Measurements from ENCODE around the gene CD3E. TPM values are rescaled to one million over a fixed set of nuclear protein-coding genes. Genes with fewer than 3 reads are reported as not detected.
"Not testable (repeated sequence)": the region's sequence is repeated elsewhere in the genome, so short reads cannot be mapped to it uniquely, and the experiment has no call there.

CD3E gene
- total RNA-seq, 1 donor from 2014 or later: 0.48 TPM

- intact Hi-C loops (cut with DNase I): no loop called here
- no peak for DNase-seq (ENCODE audit: low spot score)
Measured at GRCh38 chr11:118287006-118287405, 17.5 kb upstream of the CD3E start.

- intact Hi-C loops (cut with DNase I): no loop called here
- no peak for DNase-seq (ENCODE audit: low spot score)
Measured at GRCh38 chr11:118289401-118289800, 15.1 kb upstream of the CD3E start.

- no peak for DNase-seq (ENCODE audit: low spot score)
- intact Hi-C loops (cut with DNase I): loop anchor here (1.0 to 2.0 kb wide), 2 partner anchors 92 to 146 kb away; no protein-coding TSS in a partner anchor
Measured at GRCh38 chr11:118290923-118291322, 13.6 kb upstream of the CD3E start.

- intact Hi-C loops (cut with DNase I): loop anchor here (2.0 kb wide), 1 partner anchor 93 kb away; no protein-coding TSS in a partner anchor
- no peak for DNase-seq (ENCODE audit: low spot score)
Measured at GRCh38 chr11:118291477-118292135, 12.9 kb upstream of the CD3E start.

- DNase-seq (ENCODE audit: low spot score): no peak
- intact Hi-C loops (cut with DNase I): no loop called here
Measured at GRCh38 chr11:118294053-118294452, 10.5 kb upstream of the CD3E start.

GRCh38 chr11:118295199-118295598, 9.3 kb upstream of the CD3E start:
- intact Hi-C loops (cut with DNase I): loop anchor here (5.0 kb wide), 1 partner anchor 57 kb away; no protein-coding TSS in a partner anchor
- DNase-seq (ENCODE audit: low spot score): no peak

- DNase-seq (ENCODE audit: low spot score): no peak
- intact Hi-C loops (cut with DNase I): loop anchor here (5.0 kb wide), 1 partner anchor 56 kb away; no protein-coding TSS in a partner anchor
Measured at GRCh38 chr11:118295815-118296454, 8.6 kb upstream of the CD3E start.

- intact Hi-C loops (cut with DNase I): no loop called here
Measured at GRCh38 chr11:118301600-118302195, 2.8 kb upstream of the CD3E start.

GRCh38 chr11:118304227-118304567, 333 bp upstream of the CD3E start:
- intact Hi-C loops (cut with DNase I): no loop called here

More at GRCh38 chr11:118301600-118302195, 2.8 kb upstream of the CD3E start:
- no peak for DNase-seq (ENCODE audit: low spot score)

GRCh38 chr11:118305726-118306125, 1.2 kb downstream of the CD3E start:
- DNase-seq (ENCODE audit: low spot score): no peak
- intact Hi-C loops (cut with DNase I): no loop called here

More at GRCh38 chr11:118304227-118304567, 333 bp upstream of the CD3E start:
- DNase-seq (ENCODE audit: low spot score): no peak

GRCh38 chr11:118306556-118306955, 2.0 kb downstream of the CD3E start:
- intact Hi-C loops (cut with DNase I): no loop called here
- DNase-seq (ENCODE audit: low spot score): no peak

- not testable (repeated sequence) for DNase-seq (ENCODE audit: low spot score)
Measured at GRCh38 chr11:118308995-118309528, 4.5 kb downstream of the CD3E start.

GRCh38 chr11:118310271-118310670, 5.7 kb downstream of the CD3E start:
- no peak for DNase-seq (ENCODE audit: low spot score)
- intact Hi-C loops (cut with DNase I): no loop called here

More at GRCh38 chr11:118308995-118309528, 4.5 kb downstream of the CD3E start:
- intact Hi-C loops (cut with DNase I): not testable (repeated sequence)

GRCh38 chr11:118310781-118311485, 6.4 kb downstream of the CD3E start:
- intact Hi-C loops (cut with DNase I): no loop called here
- DNase-seq (ENCODE audit: low spot score): no peak

- intact Hi-C loops (cut with DNase I): no loop called here
- no peak for DNase-seq (ENCODE audit: low spot score)
Measured at GRCh38 chr11:118311518-118311917, 7.0 kb downstream of the CD3E start.

GRCh38 chr11:118312328-118312727, 7.8 kb downstream of the CD3E start:
- intact Hi-C loops (cut with DNase I): no loop called here
- no peak for DNase-seq (ENCODE audit: low spot score)

- DNase-seq (ENCODE audit: low spot score): no peak
- intact Hi-C loops (cut with DNase I): no loop called here
Measured at GRCh38 chr11:118313242-118313641, 8.7 kb downstream of the CD3E start.

GRCh38 chr11:118314988-118315411, 10.5 kb downstream of the CD3E start:
- DNase-seq (ENCODE audit: low spot score): no peak
- intact Hi-C loops (cut with DNase I): no loop called here

GRCh38 chr11:118318124-118318523, 13.6 kb downstream of the CD3E start:
- no peak for DNase-seq (ENCODE audit: low spot score)
- intact Hi-C loops (cut with DNase I): no loop called here

Measured in cardiac septum (tissue), 1 donor.